HS-5 (cell line): ENCODE measurements around the gene SLC9A8.

ENCODE experiments used
- DNase-seq: peaks from one replicate; pipeline ENCODE4 v3.0.0-alpha.2; 2012; ENCODE audit warnings: low read depth

Gene SLC9A8

DNA sequence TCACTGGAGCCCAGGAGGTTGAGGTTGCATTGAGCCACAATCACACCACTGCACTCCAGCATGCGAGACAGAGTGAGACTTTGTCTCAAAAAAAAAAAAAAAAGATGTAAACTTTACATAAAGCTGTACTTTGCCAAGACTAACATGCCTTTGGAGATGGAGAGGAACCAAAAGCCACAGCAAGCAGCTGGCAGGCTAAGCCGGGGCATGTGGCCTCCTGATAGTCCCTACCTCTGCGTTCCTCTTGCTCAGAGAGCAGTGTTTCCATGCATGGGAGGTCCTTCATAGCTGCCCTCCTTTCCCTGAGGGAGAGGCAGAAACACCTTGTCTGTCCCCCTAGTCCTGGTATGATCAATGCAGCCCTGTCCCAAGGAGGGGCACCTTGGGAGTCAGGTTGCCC is 67.5 kb downstream of the SLC9A8 start:
- no peak for DNase-seq

GRCh38 chr20:49880724-49881445 is 68.3 kb downstream of the SLC9A8 start:
- no peak for DNase-seq

DNA sequence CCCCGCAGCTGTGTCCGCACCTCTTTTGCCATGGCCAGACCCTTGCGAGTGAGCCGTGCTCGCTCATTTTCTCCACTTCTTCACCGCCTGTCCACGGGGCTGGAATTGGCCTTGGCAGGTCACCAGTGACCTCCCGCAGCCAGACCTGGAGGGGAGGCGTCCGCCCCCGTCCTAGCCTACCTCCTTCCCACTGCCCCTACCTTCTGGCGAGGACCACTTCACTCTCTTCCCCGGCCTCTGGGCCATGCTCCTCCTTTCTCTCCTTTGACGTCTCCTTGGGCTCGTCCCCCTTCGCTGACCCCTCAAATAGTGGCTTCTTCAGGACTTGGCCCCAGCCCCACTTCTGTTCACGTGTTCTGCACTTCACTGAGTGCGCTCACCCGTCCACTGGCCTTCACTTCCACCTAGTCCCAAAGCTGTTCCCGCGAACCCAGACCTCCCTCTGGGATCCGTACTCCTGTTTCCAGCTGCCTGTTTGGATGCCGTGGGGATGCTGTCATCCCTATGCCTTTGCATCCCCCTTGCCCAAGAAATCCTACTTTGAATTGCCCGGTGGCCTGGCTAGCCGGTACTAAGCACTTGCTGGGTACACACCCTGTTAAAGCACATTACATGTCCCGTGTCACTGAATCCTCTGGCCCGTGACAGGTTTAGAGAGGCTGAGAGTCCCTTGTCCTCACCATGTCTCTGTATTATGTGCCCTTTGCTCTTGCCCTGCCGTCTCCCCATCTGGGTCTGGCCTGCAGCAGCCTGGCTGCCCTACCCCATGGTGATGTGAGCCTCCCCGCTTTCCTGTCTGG is 69.7 kb downstream of the SLC9A8 start:
- DNase-seq = no peak

- DNase-seq = no peak
Measured at GRCh38 chr20:49883246-49883802, 70.7 kb downstream of the SLC9A8 start.

DNA sequence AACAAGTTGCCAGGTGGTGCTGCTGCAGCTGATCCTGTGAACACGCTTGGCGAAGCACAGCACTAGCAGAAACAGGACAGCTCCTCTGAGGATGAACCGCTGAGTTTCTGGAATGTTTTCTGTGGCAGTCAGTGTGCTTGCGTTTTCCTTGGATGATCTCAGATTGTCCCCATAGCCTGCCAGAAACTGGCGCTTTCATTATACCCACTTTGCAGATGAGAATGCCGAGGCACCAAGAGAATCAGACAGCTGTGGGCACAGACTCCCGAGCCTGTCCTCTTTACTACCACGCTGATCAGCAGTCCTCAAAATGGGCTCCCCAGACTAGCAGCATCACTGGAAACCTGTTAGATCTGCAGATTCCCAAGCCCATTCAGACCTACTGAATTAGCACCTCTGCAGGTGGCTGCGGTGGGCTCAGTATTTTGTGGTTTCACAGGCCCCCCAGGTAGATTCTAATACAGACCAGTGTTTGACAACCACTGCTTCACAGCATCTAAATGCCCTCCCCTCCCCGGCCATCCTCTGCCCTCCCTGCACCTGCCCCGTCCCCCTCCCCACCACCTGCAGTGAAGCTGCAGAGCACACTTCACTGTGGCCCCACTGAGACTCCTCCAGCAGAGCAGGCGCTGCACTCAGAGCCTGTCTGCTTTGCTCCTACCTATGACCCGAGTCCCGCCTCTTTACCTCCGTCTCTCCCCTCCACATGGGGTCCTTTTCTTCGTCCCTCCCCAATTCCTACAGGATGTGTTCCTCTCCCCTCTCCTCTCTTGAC is 73.1 kb downstream of the SLC9A8 start:
- no peak for DNase-seq

DNA sequence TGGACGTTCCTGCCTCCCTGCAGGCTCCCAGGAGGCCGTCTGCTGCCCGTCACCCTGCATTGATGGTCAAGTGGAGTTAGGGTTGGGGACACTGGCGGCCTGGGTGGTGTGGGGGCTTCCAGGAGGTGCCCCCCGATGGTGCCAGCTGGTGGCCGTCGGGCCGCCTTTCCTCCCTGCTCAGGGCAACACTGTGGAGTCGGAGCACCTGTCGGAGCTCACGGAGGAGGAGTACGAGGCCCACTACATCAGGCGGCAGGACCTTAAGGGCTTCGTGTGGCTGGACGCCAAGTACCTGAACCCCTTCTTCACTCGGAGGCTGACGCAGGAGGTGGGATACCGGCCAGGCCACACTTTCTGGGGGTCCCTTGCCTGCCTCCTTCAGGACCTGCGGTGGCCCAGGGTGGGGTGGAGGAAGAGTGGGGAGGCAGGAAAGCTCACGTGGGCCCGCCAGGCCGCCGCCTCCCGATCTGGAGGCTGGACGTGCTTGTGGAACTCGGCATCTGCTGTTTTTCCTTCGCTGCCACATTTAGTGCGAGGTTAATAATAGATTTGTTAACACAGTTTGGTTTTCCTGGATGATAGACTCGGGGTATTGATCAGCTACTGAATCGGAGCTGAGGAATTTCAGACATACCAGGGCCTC is 74.1 kb downstream of the SLC9A8 start:
- no peak for DNase-seq

DNA sequence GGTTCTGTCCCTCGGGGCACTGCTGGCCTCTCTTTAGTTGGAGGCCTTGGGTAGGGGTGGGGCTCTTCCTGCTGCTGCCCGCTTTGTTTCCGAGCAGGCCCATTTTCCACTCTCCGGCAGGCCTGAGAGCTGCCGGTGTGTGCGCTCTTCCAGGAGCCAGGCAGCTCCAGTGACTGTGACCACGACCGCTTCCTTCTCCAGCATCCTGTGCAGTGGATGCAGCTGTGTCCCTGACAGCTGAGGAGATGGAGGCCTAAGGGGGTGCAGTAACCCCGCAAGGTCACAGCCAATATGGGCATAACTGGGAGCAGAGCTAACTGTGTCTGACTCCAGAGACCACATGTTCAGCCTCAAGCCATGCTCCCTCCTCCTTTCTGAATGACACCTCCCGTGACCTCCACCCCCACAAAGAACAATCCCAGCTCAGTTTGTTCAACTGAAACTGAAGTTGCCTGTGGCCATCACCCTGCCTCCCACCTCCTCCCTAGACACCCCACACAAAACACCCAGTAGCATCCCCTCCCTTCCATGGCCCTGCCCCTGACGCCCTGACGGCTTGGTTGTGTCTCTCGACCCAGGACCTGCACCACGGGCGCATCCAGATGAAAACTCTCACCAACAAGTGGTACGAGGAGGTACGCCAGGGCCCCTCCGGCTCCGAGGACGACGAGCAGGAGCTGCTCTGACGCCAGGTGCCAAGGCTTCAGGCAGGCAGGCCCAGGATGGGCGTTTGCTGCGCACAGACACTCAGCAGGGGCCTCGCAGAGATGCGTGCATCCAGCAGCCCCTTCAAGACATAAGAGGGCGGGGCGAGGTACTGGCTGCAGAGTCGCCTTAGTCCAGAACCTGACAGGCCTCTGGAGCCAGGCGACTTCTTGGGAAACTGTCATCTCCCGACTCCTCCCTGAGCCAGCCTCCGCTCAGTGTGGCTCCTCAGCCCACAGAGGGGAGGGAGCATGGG is 74.9 kb downstream of the SLC9A8 start:
- no peak for DNase-seq

GRCh38 chr20:49888212-49889000 is 75.8 kb downstream of the SLC9A8 start:
- DNase-seq = peak; percentile 73

GRCh38 chr20:49889001-49889934 is 76.6 kb downstream of the SLC9A8 start:
- DNase-seq = no peak

DNA sequence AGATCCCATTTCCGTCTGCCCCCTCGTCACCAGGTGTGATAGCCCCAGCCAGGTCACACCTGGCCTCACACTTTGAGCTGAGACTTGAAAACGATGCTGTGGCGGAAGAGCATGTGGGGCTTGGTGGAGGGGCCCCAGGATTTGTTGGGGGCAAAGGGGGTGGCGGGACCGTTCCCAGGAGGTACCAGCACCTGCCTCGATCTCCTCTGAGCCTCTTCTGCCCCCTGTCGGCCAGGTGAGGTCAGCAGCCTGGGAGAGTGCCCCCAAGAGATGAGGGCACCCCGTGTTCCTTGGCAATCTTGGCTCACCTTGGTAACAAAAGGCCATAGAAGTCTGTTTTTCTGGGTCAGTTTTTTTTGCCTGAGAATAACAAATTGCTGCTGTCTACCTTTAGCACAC is 77.3 kb downstream of the SLC9A8 start:
- no peak for DNase-seq

DNA sequence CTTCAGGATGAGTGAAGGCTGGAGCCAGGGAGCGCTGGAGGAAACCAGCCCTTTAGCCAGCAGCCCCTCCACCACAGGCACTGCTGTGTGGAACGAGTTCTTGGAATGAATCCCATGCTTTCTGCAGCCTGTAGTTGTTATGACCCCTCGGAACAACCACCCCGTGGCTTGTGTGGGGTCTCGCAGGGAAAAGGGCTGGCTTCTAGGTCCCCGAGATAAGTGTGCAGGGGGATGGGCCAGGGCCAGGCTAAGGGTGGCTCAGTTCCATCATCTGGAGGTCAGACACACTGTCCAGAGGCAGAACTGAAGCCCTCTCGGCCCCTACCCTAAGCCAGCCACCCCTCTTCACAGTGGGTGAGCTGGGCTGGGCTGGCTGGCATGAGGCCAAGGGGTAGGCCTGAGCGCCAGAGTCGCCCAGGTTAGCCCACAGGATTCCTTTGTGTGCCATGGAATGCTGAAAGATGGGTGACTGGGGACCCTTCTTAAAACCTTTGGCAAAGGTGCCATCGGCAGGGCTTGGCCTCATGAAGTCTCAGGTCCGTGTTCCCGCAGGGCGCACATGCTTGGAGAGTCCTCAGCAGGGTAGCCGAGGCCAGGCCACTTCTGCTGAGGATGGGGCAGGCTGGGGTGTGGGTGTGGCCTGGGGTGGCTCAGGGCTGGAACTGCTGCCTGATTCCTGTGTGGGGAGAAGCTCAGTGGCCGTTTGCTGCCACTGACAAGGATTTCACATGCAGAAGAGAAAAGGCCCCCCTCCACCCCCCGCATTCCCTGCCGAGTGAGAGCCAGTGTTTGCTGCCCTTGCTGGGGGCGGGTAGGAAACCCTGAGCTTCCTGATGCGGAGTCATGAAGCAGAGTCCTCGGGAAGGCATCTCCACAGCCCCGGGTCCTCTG is 78.1 kb downstream of the SLC9A8 start:
- DNase-seq = no peak

- DNase-seq = no peak
Measured at GRCh38 chr20:49891476-49892110, 79.0 kb downstream of the SLC9A8 start.

DNA sequence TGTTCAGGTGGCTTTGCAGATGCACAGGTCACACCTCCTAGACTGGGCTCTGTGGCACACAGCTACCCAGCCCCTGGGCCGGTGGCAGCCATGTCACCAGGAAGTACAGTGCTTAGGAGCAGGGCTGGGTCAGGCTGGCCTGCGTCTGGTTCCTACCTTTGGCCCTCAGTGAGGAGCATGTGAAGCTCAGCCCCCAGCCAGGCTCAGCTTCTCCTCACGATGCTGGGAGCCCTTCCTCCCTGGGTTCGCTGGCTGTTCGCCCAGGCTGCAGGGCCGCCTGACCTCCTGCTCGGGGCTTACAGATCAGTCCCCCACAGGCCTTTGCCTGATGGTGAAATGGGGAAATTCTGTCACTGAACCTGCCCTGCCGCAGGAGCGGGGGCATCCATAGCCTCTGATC is 79.6 kb downstream of the SLC9A8 start:
- no peak for DNase-seq

DNA sequence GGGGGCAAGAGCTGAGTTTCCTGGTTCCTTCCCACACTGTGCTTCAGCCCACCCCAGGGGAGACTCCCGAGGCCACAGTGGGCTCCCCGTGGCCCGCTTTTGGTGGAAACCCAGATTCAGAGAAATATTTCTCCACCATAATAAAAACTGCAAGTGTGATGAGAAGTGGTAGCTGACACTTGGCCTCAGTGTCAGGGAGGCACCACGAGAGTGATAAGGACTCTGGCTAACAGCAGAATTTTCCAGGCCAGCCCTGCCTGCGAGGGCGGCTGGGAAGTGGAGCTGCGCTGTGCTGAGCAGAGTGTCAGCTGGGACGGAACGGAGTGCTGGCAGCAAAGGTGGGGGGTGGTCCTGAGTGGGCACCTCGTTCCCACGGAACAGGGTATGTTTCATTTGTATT is 80.2 kb downstream of the SLC9A8 start:
- DNase-seq = no peak

DNA sequence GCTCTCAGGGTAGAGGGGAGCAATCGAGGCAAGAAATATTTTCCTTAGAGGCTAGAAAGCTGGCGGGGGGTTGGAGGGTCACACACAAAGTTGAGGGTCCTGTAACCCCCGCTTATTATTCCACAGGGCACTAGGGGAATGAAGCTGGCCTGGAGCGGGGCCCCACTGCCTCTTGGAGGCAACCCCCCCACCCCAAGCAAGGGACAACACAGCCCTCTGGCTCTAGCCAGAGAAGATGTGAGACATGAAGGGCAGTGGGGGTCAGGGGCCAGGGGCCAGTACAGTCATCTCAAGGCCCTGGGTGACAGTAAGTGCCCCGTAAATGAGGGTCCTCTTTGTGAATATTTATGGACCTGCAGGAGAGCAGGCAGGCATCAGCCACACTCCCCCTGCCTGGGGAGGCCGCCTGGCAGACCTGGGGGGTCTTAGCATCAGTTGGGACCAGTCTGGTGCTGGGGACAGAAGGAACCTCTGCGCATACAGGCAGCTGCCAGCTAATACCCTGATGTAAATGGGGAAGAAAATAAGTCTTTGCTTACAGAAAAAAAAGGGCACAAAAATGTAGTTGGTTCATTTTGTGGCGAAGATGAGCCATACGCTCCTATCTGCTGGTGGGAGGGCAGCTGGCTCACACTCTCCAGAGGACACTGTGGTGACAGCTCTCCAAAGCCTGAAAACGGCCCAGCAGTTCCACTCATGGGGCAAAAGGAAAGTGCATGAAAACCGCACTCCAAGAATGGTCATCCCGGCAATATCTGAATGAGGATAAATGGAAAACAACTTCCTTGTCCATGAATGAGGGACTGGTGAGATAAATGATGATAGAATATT is 80.8 kb downstream of the SLC9A8 start:
- DNase-seq = no peak

GRCh38 chr20:49894073-49894470 is 81.4 kb downstream of the SLC9A8 start:
- no peak for DNase-seq
